K562 (cell line): ENCODE data around the gene SLC7A8. TPM values are rescaled to one million over a fixed set of nuclear protein-coding genes. Genes with fewer than 3 reads are reported as not detected.

Experiments used
- MAFF ChIP-seq: IDR thresholded peaks from 2 replicates; pipeline ENCODE4 v1.6.1; 2012; ENCODE audit warnings: low read length, improper control_type of control experiment
- MEF2D ChIP-seq: conservative IDR thresholded peaks from 2 replicates; pipeline ENCODE4 v1.6.1; 2016; ENCODE audit warnings: low read depth, missing genetic modification characterization, missing compliant biosample characterization
- NEUROD1 ChIP-seq: fragments of 150-350 bp; IDR thresholded peaks from 2 replicates; pipeline ENCODE4 v1.6.1; 2014; ENCODE audit warnings: borderline replicate concordance, low read length, low read depth; ENCODE audit not compliant: partially characterized antibody
- NR2C2 ChIP-seq, 2 experiments: fragments of 200-800 bp in 1 of 2; sonication (Bioruptor generic) in 1 of 2; sonication (generic) in 1 of 2; formaldehyde crosslinking in 1 of 2; IDR thresholded peaks; 2 replicates each; pipeline versions ENCODE4 v1.6.1 to v1.8.0; 2016 to 2022; ENCODE audit warnings: mild to moderate bottlenecking in 1 of 2, missing compliant biosample characterization in 1 of 2, missing genetic modification characterization in 1 of 2, missing genetic modification reagents in 1 of 2
- NR4A1 ChIP-seq, 2 experiments: fragments of 250-450 bp in 1 of 2; fragments of 450-650 bp in 1 of 2; sonication (Bioruptor Pico) in 1 of 2; IDR thresholded peaks; 2 replicates each; pipeline versions ENCODE4 v1.4.0 to v1.6.1; 2016 to 2020; ENCODE audit warnings: mild to moderate bottlenecking in 2 of 2, missing compliant biosample characterization in 1 of 2, missing genetic modification characterization in 1 of 2, moderate library complexity in 1 of 2
- PCBP1 ChIP-seq: fragments of 200-400 bp; formaldehyde crosslinking; IDR thresholded peaks from 2 replicates; pipeline ENCODE4 v1.6.1; 2018; ENCODE audit warnings: mild to moderate bottlenecking, low read depth, low read length; ENCODE audit not compliant: poor library complexity, severe bottlenecking
- RFX7 ChIP-seq: fragments of 250-450 bp; sonication (Bioruptor Pico); IDR thresholded peaks from 2 replicates; pipeline ENCODE4 v1.5.1; 2021; ENCODE audit warnings: mild to moderate bottlenecking
- SIRT6 ChIP-seq: IDR thresholded peaks from one replicate; pipeline ENCODE4 v1.6.1; 2012; ENCODE audit warnings: low read depth, mild to moderate bottlenecking, control low read depth, inconsistent platforms, low read length, moderate library complexity
- TCF7L2 ChIP-seq: fragments of 150-350 bp; IDR thresholded peaks from 2 replicates; pipeline ENCODE4 v1.6.1; 2016; ENCODE audit warnings: low read depth, mild to moderate bottlenecking, low read length, moderate library complexity
- TEAD4 ChIP-seq, 2 experiments: sonication (generic) in 1 of 2; formaldehyde crosslinking in 1 of 2; IDR thresholded peaks; 2 replicates each; pipeline versions ENCODE4 v1.6.1 to v1.8.0; 2012 to 2022; ENCODE audit warnings: borderline replicate concordance in 1 of 2, inconsistent platforms in 1 of 2, low read length in 1 of 2, mild to moderate bottlenecking in 1 of 2, missing genetic modification reagents in 1 of 2
- ZBED1 ChIP-seq: IDR thresholded peaks from 2 replicates; pipeline ENCODE4 v1.6.1; 2014
- ZNF408 ChIP-seq: fragments of 250-450 bp; sonication (Bioruptor Pico); IDR thresholded peaks from 2 replicates; pipeline ENCODE4 v1.4.0; 2020; ENCODE audit warnings: low read depth, mild to moderate bottlenecking, moderate library complexity
- polyA plus RNA-seq, 8 experiments: library from polyadenylated mRNA; depleted of rRNA in 4 of 8; stranded (reverse) in 5 of 8; unstranded in 3 of 8; fragments of >200 nt; fragmentation: Nextera tagmentation in 2 of 8; fragmentation: Illumina TruSeq in 1 of 8; extraction: Ambion mirVana in 2 of 8; extraction: Trizol in 1 of 8; gene quantifications; 2 replicates each; pipeline versions ENCODE4 v1.2.1 to v1.2.3, GENCODE V29; 2011 to 2014; ENCODE audit warnings: inconsistent platforms in 1 of 8, missing spikeins in 1 of 8
- total RNA-seq, 7 experiments: library from RNA; depleted of rRNA in 6 of 7; stranded (reverse); fragments of >200 nt in 6 of 7; fragmentation: Illumina TruSeq in 2 of 7; extraction: Trizol in 2 of 7; gene quantifications; 2 replicates each; pipeline versions ENCODE4 v1.2.1 to v1.2.3, GENCODE V29; 2011 to 2021; ENCODE audit warnings: low replicate concordance in 1 of 7
- TF ChIP-seq, protein P1 (sequence below): sonication (generic); formaldehyde crosslinking; IDR thresholded peaks from 2 replicates; pipeline ENCODE4 v1.8.0; 2022; ENCODE audit warnings: mild to moderate bottlenecking, missing genetic modification reagents
- TF ChIP-seq, protein P2 (sequence below): IDR thresholded peaks from 2 replicates; pipeline ENCODE4 v1.6.1; 2012; ENCODE audit warnings: low read depth, low read length, improper control_type of control experiment, borderline replicate concordance
- TF ChIP-seq, protein P3 (sequence below): IDR thresholded peaks from 3 replicates; pipeline ENCODE4 v1.6.1; 2011; ENCODE audit warnings: borderline replicate concordance, mild to moderate bottlenecking, moderate library complexity; ENCODE audit not compliant: insufficient read length; ENCODE audit errors: extremely low read depth
- TF ChIP-seq, protein P4 (sequence below): sonication (generic); formaldehyde crosslinking; IDR thresholded peaks from 2 replicates; pipeline ENCODE4 v1.8.0; 2022; ENCODE audit warnings: mild to moderate bottlenecking, missing genetic modification reagents

SLC7A8 gene
- total and polyA plus RNA-seq, 9 of the 15 experiments (the other 6 are each of a cell fraction or from before 2014, with no cell fraction given), result 2.0 to 33.0 (median 6.0) TPM

DNA sequence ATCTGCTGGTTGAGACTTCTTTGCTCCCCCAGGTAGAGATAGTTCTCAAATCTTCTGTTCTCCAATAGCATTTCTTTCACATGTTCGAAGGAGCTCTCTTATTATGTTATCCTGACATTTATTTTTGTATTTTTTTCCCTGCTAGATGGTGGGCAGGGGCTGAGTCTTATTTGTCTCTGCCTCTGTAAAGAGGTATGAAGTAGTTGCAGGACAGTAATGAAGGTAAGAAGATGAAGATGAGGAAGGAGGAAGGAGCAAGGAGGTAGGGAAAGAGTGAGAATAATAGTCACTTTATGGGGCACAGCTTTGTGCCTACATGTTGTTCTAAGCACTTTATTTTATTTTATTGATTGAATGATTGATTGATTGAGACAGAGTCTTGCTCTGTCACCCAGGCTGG, 73.7 kb downstream of the SLC7A8 start (continued):
- TF ChIP-seq SIRT6, result no peak
- TF ChIP-seq, protein P1, sequence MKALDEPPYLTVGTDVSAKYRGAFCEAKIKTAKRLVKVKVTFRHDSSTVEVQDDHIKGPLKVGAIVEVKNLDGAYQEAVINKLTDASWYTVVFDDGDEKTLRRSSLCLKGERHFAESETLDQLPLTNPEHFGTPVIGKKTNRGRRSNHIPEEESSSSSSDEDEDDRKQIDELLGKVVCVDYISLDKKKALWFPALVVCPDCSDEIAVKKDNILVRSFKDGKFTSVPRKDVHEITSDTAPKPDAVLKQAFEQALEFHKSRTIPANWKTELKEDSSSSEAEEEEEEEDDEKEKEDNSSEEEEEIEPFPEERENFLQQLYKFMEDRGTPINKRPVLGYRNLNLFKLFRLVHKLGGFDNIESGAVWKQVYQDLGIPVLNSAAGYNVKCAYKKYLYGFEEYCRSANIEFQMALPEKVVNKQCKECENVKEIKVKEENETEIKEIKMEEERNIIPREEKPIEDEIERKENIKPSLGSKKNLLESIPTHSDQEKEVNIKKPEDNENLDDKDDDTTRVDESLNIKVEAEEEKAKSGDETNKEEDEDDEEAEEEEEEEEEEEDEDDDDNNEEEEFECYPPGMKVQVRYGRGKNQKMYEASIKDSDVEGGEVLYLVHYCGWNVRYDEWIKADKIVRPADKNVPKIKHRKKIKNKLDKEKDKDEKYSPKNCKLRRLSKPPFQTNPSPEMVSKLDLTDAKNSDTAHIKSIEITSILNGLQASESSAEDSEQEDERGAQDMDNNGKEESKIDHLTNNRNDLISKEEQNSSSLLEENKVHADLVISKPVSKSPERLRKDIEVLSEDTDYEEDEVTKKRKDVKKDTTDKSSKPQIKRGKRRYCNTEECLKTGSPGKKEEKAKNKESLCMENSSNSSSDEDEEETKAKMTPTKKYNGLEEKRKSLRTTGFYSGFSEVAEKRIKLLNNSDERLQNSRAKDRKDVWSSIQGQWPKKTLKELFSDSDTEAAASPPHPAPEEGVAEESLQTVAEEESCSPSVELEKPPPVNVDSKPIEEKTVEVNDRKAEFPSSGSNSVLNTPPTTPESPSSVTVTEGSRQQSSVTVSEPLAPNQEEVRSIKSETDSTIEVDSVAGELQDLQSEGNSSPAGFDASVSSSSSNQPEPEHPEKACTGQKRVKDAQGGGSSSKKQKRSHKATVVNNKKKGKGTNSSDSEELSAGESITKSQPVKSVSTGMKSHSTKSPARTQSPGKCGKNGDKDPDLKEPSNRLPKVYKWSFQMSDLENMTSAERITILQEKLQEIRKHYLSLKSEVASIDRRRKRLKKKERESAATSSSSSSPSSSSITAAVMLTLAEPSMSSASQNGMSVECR (CRISPR knock-in tag), result no peak
- TF ChIP-seq, protein P2, sequence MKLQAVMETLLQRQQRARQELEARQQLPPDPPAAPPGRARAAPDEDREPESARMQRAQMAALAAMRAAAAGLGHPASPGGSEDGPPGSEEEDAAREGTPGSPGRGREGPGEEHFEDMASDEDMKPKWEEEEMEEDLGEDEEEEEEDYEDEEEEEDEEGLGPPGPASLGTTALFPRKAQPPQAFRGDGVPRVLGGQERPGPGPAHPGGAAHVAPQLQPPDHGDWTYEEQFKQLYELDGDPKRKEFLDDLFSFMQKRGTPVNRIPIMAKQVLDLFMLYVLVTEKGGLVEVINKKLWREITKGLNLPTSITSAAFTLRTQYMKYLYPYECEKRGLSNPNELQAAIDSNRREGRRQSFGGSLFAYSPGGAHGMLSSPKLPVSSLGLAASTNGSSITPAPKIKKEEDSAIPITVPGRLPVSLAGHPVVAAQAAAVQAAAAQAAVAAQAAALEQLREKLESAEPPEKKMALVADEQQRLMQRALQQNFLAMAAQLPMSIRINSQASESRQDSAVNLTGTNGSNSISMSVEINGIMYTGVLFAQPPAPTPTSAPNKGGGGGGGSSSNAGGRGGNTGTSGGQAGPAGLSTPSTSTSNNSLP, result no peak
- no peak for TF ChIP-seq ZBED1
- TF ChIP-seq MEF2D, result no peak
- no peak for TF ChIP-seq ZNF408
- TF ChIP-seq, protein P3, sequence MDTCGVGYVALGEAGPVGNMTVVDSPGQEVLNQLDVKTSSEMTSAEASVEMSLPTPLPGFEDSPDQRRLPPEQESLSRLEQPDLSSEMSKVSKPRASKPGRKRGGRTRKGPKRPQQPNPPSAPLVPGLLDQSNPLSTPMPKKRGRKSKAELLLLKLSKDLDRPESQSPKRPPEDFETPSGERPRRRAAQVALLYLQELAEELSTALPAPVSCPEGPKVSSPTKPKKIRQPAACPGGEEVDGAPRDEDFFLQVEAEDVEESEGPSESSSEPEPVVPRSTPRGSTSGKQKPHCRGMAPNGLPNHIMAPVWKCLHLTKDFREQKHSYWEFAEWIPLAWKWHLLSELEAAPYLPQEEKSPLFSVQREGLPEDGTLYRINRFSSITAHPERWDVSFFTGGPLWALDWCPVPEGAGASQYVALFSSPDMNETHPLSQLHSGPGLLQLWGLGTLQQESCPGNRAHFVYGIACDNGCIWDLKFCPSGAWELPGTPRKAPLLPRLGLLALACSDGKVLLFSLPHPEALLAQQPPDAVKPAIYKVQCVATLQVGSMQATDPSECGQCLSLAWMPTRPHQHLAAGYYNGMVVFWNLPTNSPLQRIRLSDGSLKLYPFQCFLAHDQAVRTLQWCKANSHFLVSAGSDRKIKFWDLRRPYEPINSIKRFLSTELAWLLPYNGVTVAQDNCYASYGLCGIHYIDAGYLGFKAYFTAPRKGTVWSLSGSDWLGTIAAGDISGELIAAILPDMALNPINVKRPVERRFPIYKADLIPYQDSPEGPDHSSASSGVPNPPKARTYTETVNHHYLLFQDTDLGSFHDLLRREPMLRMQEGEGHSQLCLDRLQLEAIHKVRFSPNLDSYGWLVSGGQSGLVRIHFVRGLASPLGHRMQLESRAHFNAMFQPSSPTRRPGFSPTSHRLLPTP, result no peak
- TF ChIP-seq NR2C2 (CRISPR knock-in tag; IDR thresholded peaks at IDR 0.05), result no peak
- TF ChIP-seq NR2C2 (tag; IDR thresholded peaks at IDR 0.05), result no peak
- no peak for TF ChIP-seq RFX7
- no peak for TF ChIP-seq NR4A1 (CRISPR knock-in tag; IDR thresholded peaks at IDR 0.05)
- no peak for TF ChIP-seq NR4A1 (tag; IDR thresholded peaks at IDR 0.05)
- no peak for TF ChIP-seq TCF7L2
- no peak for TF ChIP-seq TEAD4 (IDR thresholded peaks at IDR 0.05; ENCODE audit: low read length)
- TF ChIP-seq TEAD4 (CRISPR knock-in tag; IDR thresholded peaks at IDR 0.05; ENCODE audit: borderline replicate concordance), result no peak
- TF ChIP-seq MAFF, result no peak
- TF ChIP-seq NEUROD1, result no peak
- TF ChIP-seq PCBP1, result no peak
- TF ChIP-seq, protein P4, sequence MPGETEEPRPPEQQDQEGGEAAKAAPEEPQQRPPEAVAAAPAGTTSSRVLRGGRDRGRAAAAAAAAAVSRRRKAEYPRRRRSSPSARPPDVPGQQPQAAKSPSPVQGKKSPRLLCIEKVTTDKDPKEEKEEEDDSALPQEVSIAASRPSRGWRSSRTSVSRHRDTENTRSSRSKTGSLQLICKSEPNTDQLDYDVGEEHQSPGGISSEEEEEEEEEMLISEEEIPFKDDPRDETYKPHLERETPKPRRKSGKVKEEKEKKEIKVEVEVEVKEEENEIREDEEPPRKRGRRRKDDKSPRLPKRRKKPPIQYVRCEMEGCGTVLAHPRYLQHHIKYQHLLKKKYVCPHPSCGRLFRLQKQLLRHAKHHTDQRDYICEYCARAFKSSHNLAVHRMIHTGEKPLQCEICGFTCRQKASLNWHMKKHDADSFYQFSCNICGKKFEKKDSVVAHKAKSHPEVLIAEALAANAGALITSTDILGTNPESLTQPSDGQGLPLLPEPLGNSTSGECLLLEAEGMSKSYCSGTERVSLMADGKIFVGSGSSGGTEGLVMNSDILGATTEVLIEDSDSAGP (CRISPR knock-in tag), result no peak
